Measurements from ENCODE around the gene CELA1.

The CELA1 gene

GRCh38 chr12:51349026-51349425, 2.5 kb upstream of the CELA1 start:
- Histone ChIP-seq H3K27ac (ENCODE audit: insufficient read depth in 1 of 2, low read depth in 1 of 2, low read length in 2 of 2, poor library complexity in 1 of 2, severe bottlenecking in 2 of 2) (no peak overlapping the region), H3K4me1 (ENCODE audit: control extremely low read depth in 1 of 4, control insufficient read depth in 4 of 4, insufficient read depth in 4 of 4, low read length in 3 of 4) (peaks cover 0 to 6% (median 4%) of the 10 kb centered on the region in 4 experiments), H3K9me3 (ENCODE audit: control extremely low read depth in 1 of 5, control insufficient read depth in 4 of 5, insufficient read depth in 2 of 5, low read depth in 1 of 5, low read length in 4 of 5) (no peaks in the 10 kb centered on the region), H3K4me3 (ENCODE audit: control insufficient read depth in 1 of 7, extremely low read depth in 1 of 7, insufficient read depth in 4 of 7, low read depth in 2 of 7, low read length in 6 of 7) (no peak overlapping the region), H3K27me3 (replicated peaks in 2 of 5; ENCODE audit: control insufficient read depth in 4 of 5, insufficient read depth in 5 of 5, low read length in 4 of 5) (no peaks in the 10 kb centered on the region), H3K36me3 (ENCODE audit: control insufficient read depth in 4 of 4, insufficient read depth in 4 of 4, low read length in 3 of 4) (peaks cover 0 to 3% (median 0%) of the 10 kb centered on the region in 4 experiments)
- no peak for DNase-seq
- CTCF ChIA-PET: interaction anchor here (1.3 to 27.3 kb wide), 6 partner anchors 8 to 184 kb away, joined by 3 to 666 read pairs (median 22); partner anchors contain the start of gene BIN2
- 100% methylated on average over 5 of the region's 5 CpGs for WGBS (ENCODE audit: insufficient coverage)
- POLR2A ChIA-PET: no interaction called here

DNA sequence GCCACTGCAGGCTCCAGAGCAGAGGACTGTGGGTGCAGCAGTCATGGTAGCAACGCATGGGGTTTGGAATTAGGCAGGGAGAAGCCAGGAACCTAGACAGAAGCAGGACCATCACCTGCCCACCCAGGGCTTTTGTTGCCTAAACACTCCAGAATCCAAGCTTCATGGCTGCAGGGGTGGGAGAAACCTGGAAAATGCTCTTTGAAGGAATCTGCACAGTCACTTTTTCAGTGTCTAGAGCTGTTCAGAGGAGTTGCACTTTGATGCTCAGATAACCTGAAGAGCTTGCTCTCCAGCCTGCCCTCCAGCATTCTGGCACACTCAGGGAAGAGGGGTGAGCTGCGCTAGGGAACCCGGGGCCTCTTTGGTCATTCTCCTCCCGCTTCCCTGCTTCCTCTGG, 1.6 kb upstream of the CELA1 start:
- ChIA-PET CTCF (interaction anchor here (0.6 to 27.3 kb wide), 4 partner anchors 8 to 86 kb away, joined by 3 to 666 read pairs (median 21); partner anchors contain the start of gene BIN2), POLR2A (no interaction called here)
- H3K27me3 ChIP-seq (replicated peaks in 2 of 5; ENCODE audit: control insufficient read depth in 4 of 5, insufficient read depth in 5 of 5, low read length in 4 of 5): no peaks in the 10 kb centered on the region
- WGBS (ENCODE audit: insufficient coverage): 100% methylated on average over 3 of the region's 4 CpGs
- H3K4me3 ChIP-seq (ENCODE audit: control insufficient read depth in 1 of 7, extremely low read depth in 1 of 7, insufficient read depth in 4 of 7, low read depth in 2 of 7, low read length in 6 of 7): no peak overlapping the region
- no peaks in the 10 kb centered on the region for H3K36me3 ChIP-seq (ENCODE audit: control insufficient read depth in 4 of 4, insufficient read depth in 4 of 4, low read length in 3 of 4)
- H3K9me3 ChIP-seq (ENCODE audit: control extremely low read depth in 1 of 5, control insufficient read depth in 4 of 5, insufficient read depth in 2 of 5, low read depth in 1 of 5, low read length in 4 of 5): no peaks in the 10 kb centered on the region
- H3K27ac ChIP-seq (ENCODE audit: insufficient read depth in 1 of 2, low read depth in 1 of 2, low read length in 2 of 2, poor library complexity in 1 of 2, severe bottlenecking in 2 of 2): no peak overlapping the region
- peaks cover 0 to 6% (median 4%) of the 10 kb centered on the region in 4 experiments for H3K4me1 ChIP-seq (ENCODE audit: control extremely low read depth in 1 of 4, control insufficient read depth in 4 of 4, insufficient read depth in 4 of 4, low read length in 3 of 4)
- DNase-seq: no peak

- POLR2A ChIA-PET: interaction anchor here (0.6 kb wide), 1 partner anchor 61 kb away, joined by 6 read pairs; no protein-coding TSS in a partner anchor
These were observed 798 bp downstream of the CELA1 start for GRCh38 chr12:51345681-51346080.

GRCh38 chr12:51343201-51343600, 3.3 kb downstream of the CELA1 start:
- H3K4me3 ChIP-seq (ENCODE audit: control insufficient read depth in 1 of 7, extremely low read depth in 1 of 7, insufficient read depth in 4 of 7, low read depth in 2 of 7, low read length in 6 of 7): no peak overlapping the region
- peaks cover 2 to 12% (median 10%) of the 10 kb centered on the region in 4 experiments for H3K4me1 ChIP-seq (ENCODE audit: control extremely low read depth in 1 of 4, control insufficient read depth in 4 of 4, insufficient read depth in 4 of 4, low read length in 3 of 4)
- no peaks in the 10 kb centered on the region for H3K9me3 ChIP-seq (ENCODE audit: control extremely low read depth in 1 of 5, control insufficient read depth in 4 of 5, insufficient read depth in 2 of 5, low read depth in 1 of 5, low read length in 4 of 5)
- POLR2A ChIA-PET: no interaction called here
- WGBS (ENCODE audit: insufficient coverage): 93% methylated on average over 2 of the region's 2 CpGs
- H3K36me3 ChIP-seq (ENCODE audit: control insufficient read depth in 4 of 4, insufficient read depth in 4 of 4, low read length in 3 of 4): no peaks in the 10 kb centered on the region
- no peaks in the 10 kb centered on the region for H3K27me3 ChIP-seq (replicated peaks in 2 of 5; ENCODE audit: control insufficient read depth in 4 of 5, insufficient read depth in 5 of 5, low read length in 4 of 5)
- DNase-seq: no peak
- CTCF ChIA-PET: interaction anchor here (0.5 to 27.3 kb wide), 6 partner anchors 12 to 92 kb away, joined by 3 to 666 read pairs (median 4); partner anchors contain the start of gene BIN2
- H3K27ac ChIP-seq (ENCODE audit: insufficient read depth in 1 of 2, low read depth in 1 of 2, low read length in 2 of 2, poor library complexity in 1 of 2, severe bottlenecking in 2 of 2): no peak overlapping the region

More at GRCh38 chr12:51345681-51346080, 798 bp downstream of the CELA1 start:
- Histone ChIP-seq H3K9me3 (ENCODE audit: control extremely low read depth in 1 of 5, control insufficient read depth in 4 of 5, insufficient read depth in 2 of 5, low read depth in 1 of 5, low read length in 4 of 5) (no peaks in the 10 kb centered on the region), H3K27me3 (replicated peaks in 2 of 5; ENCODE audit: control insufficient read depth in 4 of 5, insufficient read depth in 5 of 5, low read length in 4 of 5) (no peaks in the 10 kb centered on the region), H3K36me3 (ENCODE audit: control insufficient read depth in 4 of 4, insufficient read depth in 4 of 4, low read length in 3 of 4) (no peaks in the 10 kb centered on the region), H3K27ac (ENCODE audit: insufficient read depth in 1 of 2, low read depth in 1 of 2, low read length in 2 of 2, poor library complexity in 1 of 2, severe bottlenecking in 2 of 2) (no peak overlapping the region), H3K4me1 (ENCODE audit: control extremely low read depth in 1 of 4, control insufficient read depth in 4 of 4, insufficient read depth in 4 of 4, low read length in 3 of 4) (peaks cover 2 to 12% (median 10%) of the 10 kb centered on the region in 4 experiments), H3K4me3 (ENCODE audit: control insufficient read depth in 1 of 7, extremely low read depth in 1 of 7, insufficient read depth in 4 of 7, low read depth in 2 of 7, low read length in 6 of 7) (no peak overlapping the region)
- 43% methylated on average over 6 of the region's 7 CpGs for WGBS (ENCODE audit: insufficient coverage)
- CTCF ChIA-PET: interaction anchor here (1.1 to 27.3 kb wide), 3 partner anchors 16 to 83 kb away, joined by 3 to 666 read pairs (median 3); partner anchors contain the start of gene BIN2
- DNase-seq: peak in 1 of 3 donors; percentile 41

DNA sequence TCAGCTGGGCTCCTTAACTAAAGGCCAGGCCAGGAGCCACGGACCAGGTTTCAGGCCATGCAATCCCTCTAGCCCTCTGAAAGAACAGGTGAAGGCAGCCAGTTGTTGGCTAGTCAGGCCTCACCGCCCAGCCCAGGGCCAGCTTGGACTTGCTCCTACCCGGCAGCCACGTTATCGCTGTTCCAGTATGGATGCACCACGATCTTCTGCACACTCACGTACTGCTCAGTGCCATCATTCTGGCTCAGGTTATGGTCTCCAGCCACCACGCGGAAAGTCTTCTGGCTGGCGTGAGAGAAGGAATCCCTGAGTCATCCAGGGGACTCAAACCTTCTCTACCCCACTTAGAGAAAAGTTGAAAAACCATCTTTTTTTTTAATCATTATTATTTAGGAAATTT, 4.1 kb downstream of the CELA1 start:
- no peaks in the 10 kb centered on the region for H3K9me3 ChIP-seq (ENCODE audit: control extremely low read depth in 1 of 5, control insufficient read depth in 4 of 5, insufficient read depth in 2 of 5, low read depth in 1 of 5, low read length in 4 of 5)
- H3K36me3 ChIP-seq (ENCODE audit: control insufficient read depth in 4 of 4, insufficient read depth in 4 of 4, low read length in 3 of 4): no peaks in the 10 kb centered on the region
- peaks cover 2 to 12% (median 10%) of the 10 kb centered on the region in 4 experiments for H3K4me1 ChIP-seq (ENCODE audit: control extremely low read depth in 1 of 4, control insufficient read depth in 4 of 4, insufficient read depth in 4 of 4, low read length in 3 of 4)
- no peak overlapping the region for H3K4me3 ChIP-seq (ENCODE audit: control insufficient read depth in 1 of 7, extremely low read depth in 1 of 7, insufficient read depth in 4 of 7, low read depth in 2 of 7, low read length in 6 of 7)
- ChIA-PET POLR2A (no interaction called here), CTCF (interaction anchor here (0.8 to 27.3 kb wide), 8 partner anchors 8 to 99 kb away, joined by 3 to 666 read pairs (median 12); partner anchors contain the start of gene BIN2)
- no peak overlapping the region for H3K27ac ChIP-seq (ENCODE audit: insufficient read depth in 1 of 2, low read depth in 1 of 2, low read length in 2 of 2, poor library complexity in 1 of 2, severe bottlenecking in 2 of 2)
- H3K27me3 ChIP-seq (replicated peaks in 2 of 5; ENCODE audit: control insufficient read depth in 4 of 5, insufficient read depth in 5 of 5, low read length in 4 of 5): no peaks in the 10 kb centered on the region
- no peak for DNase-seq
- WGBS (ENCODE audit: insufficient coverage): 96% methylated on average over 7 of the region's 10 CpGs

GRCh38 chr12:51341251-51342007, 5.0 kb downstream of the CELA1 start:
- peak overlapping the region in 3 of 7 experiments; percentile 35 to 68 (median 37) for H3K4me3 ChIP-seq (ENCODE audit: control insufficient read depth in 1 of 7, extremely low read depth in 1 of 7, insufficient read depth in 4 of 7, low read depth in 2 of 7, low read length in 6 of 7)
- H3K27me3 ChIP-seq (replicated peaks in 2 of 5; ENCODE audit: control insufficient read depth in 4 of 5, insufficient read depth in 5 of 5, low read length in 4 of 5): no peaks in the 10 kb centered on the region
- H3K4me1 ChIP-seq (ENCODE audit: control extremely low read depth in 1 of 4, control insufficient read depth in 4 of 4, insufficient read depth in 4 of 4, low read length in 3 of 4): peaks cover 7 to 19% (median 16%) of the 10 kb centered on the region in 4 experiments
- no peak overlapping the region for H3K27ac ChIP-seq (ENCODE audit: insufficient read depth in 1 of 2, low read depth in 1 of 2, low read length in 2 of 2, poor library complexity in 1 of 2, severe bottlenecking in 2 of 2)
- POLR2A ChIA-PET: interaction anchor here (0.8 to 1.8 kb wide), 3 partner anchors 21 to 290 kb away, joined by 3 to 10 read pairs (median 3); no protein-coding TSS in a partner anchor
- CTCF ChIA-PET: interaction anchor here (0.8 to 27.3 kb wide), 22 partner anchors 8 to 490 kb away, joined by 3 to 666 read pairs (median 6); partner anchors contain the start of genes BIN2, POU6F1 and SMAGP
- no peaks in the 10 kb centered on the region for H3K9me3 ChIP-seq (ENCODE audit: control extremely low read depth in 1 of 5, control insufficient read depth in 4 of 5, insufficient read depth in 2 of 5, low read depth in 1 of 5, low read length in 4 of 5)
- 62% methylated on average over 4 of the region's 9 CpGs for WGBS (ENCODE audit: insufficient coverage)
- no peaks in the 10 kb centered on the region for H3K36me3 ChIP-seq (ENCODE audit: control insufficient read depth in 4 of 4, insufficient read depth in 4 of 4, low read length in 3 of 4)
- peak; percentile 75 to 87 (median 80) for DNase-seq

GRCh38 chr12:51339750-51340149, 6.7 kb downstream of the CELA1 start:
- ChIA-PET CTCF (interaction anchor here (1.4 to 27.3 kb wide), 8 partner anchors 8 to 293 kb away, joined by 3 to 666 read pairs (median 22); partner anchors contain the start of gene BIN2), POLR2A (no interaction called here)
- Histone ChIP-seq H3K27ac (ENCODE audit: insufficient read depth in 1 of 2, low read depth in 1 of 2, low read length in 2 of 2, poor library complexity in 1 of 2, severe bottlenecking in 2 of 2) (no peak overlapping the region), H3K4me3 (ENCODE audit: control insufficient read depth in 1 of 7, extremely low read depth in 1 of 7, insufficient read depth in 4 of 7, low read depth in 2 of 7, low read length in 6 of 7) (no peak overlapping the region), H3K4me1 (ENCODE audit: control extremely low read depth in 1 of 4, control insufficient read depth in 4 of 4, insufficient read depth in 4 of 4, low read length in 3 of 4) (peaks cover 12 to 30% (median 25%) of the 10 kb centered on the region in 4 experiments), H3K9me3 (ENCODE audit: control extremely low read depth in 1 of 5, control insufficient read depth in 4 of 5, insufficient read depth in 2 of 5, low read depth in 1 of 5, low read length in 4 of 5) (no peaks in the 10 kb centered on the region), H3K36me3 (ENCODE audit: control insufficient read depth in 4 of 4, insufficient read depth in 4 of 4, low read length in 3 of 4) (peaks cover 0 to 2% (median 0%) of the 10 kb centered on the region in 4 experiments), H3K27me3 (replicated peaks in 2 of 5; ENCODE audit: control insufficient read depth in 4 of 5, insufficient read depth in 5 of 5, low read length in 4 of 5) (no peaks in the 10 kb centered on the region)
- WGBS (ENCODE audit: insufficient coverage): 93% methylated on average over 4 of the region's 6 CpGs
- no peak for DNase-seq

Measured in common myeloid progenitor, CD34-positive (primary cell).